ENCODE measurements around the gene GZMM. TPM values are rescaled to one million over a fixed set of nuclear protein-coding genes. Genes with fewer than 3 reads are reported as not detected.

The GZMM gene
- total and polyA plus RNA-seq, 2 of the 13 experiments (the other 11 are each of a cell fraction or from before 2014, with no cell fraction given): 0.07 TPM; not detected in 1

GRCh38 chr19:571566-571974 is 27.7 kb downstream of the GZMM start:
- intact Hi-C loops (cut with micrococcal nuclease; ENCODE audit: unreplicated experiment): loop anchor here (2.0 kb wide), 1 partner anchor 21 kb away; no protein-coding TSS in a partner anchor
- BruUV-seq (replicated peaks): TSS peak; percentile 89
- under 1% methylated on average over 12 of the region's 14 CpGs for WGBS (ENCODE audit: low lambda C conversion rate)
- Histone ChIP-seq H3K79me2 (ENCODE audit: insufficient read depth, low read length) (peaks cover 42% of the 10 kb centered on the region), H3K27ac (ENCODE audit: extremely low read length, insufficient read depth, low read length) (peak overlapping the region; percentile 95), H3K9ac (ENCODE audit: insufficient read depth, low read depth, low read length) (peak overlapping the region; percentile 70), H3K27me3 (ENCODE audit: control insufficient read depth in 1 of 2, insufficient read depth in 2 of 2, low read length in 2 of 2) (no peaks in the 10 kb centered on the region; a peak in 1 of 5 replicates), H4K20me1 (ENCODE audit: insufficient read depth, low read length) (peaks cover 35% of the 10 kb centered on the region), H3K4me1 (ENCODE audit: insufficient read depth, low read length) (peaks cover 31% of the 10 kb centered on the region), H3K4me2 (ENCODE audit: low read depth, low read length) (peak overlapping the region; percentile 92), H3K36me3 (replicated peaks in 1 of 2; ENCODE audit: control insufficient read depth in 1 of 2, insufficient read depth in 2 of 2, low read length in 2 of 2) (peaks cover under 1 to 3% of the 10 kb centered on the region in 2 experiments; a peak in 2 of 5 replicates), H3K4me3 (replicated peaks in 1 of 3; ENCODE audit: insufficient read depth in 1 of 3, low read depth in 2 of 3, low read length in 3 of 3) (peak overlapping the region; percentile 64 to 96 (median 80)), H3K9me3 (ENCODE audit: low read length) (no peaks in the 10 kb centered on the region), H2AFZ (ENCODE audit: low read length) (no peak overlapping the region)
- ChIA-PET CTCF (ENCODE audit: low intra/inter-chr PET ratio, low total read pairs) (interaction anchor here (0.9 kb wide), 1 partner anchor 22 kb away, joined by 3 read pairs; no protein-coding TSS in a partner anchor), POLR2A (interaction anchor here (0.7 to 4.3 kb wide), 6 partner anchors 14 to 89 kb away, joined by 3 to 45 read pairs (median 10); partner anchors contain the start of genes CDC34 and POLRMT)
- FAIRE-seq (no peak), ATAC-seq (peak; percentile 15; the same call in 1 of the 3 replicates), DNase-seq (ENCODE audit: low spot score) (peak; percentile 56)
- in situ Hi-C loops (cut with HindIII; ENCODE audit: extremely low pct_ligation_motif_present, low pct_unique_long_range_greater_than_20kb): no loop called here
- TF ChIP-seq ZNF598 (CRISPR knock-in tag; IDR thresholded peaks at IDR 0.05; ENCODE audit: borderline replicate concordance): 0 out of 2 replicates have a peak, but pooled peaks have one; percentile 12
- no peak for TF ChIP-seq SIN3B (IDR thresholded peaks at IDR 0.05; ENCODE audit: low read length)
- peak; percentile 4; the same call in 1 of the 2 replicates for TF ChIP-seq UBTF (CRISPR knock-in tag; IDR thresholded peaks at IDR 0.05)
- 0 out of 2 replicates have a peak, but pooled peaks have one; percentile 5 for TF ChIP-seq PHF8 (CRISPR knock-in tag; IDR thresholded peaks at IDR 0.05)
- no peak for TF ChIP-seq CAMTA2 (CRISPR knock-in tag; IDR thresholded peaks at IDR 0.05; ENCODE audit: borderline replicate concordance)
- TF ChIP-seq PRDM10 (CRISPR knock-in tag; IDR thresholded peaks at IDR 0.05; ENCODE audit: low read depth): 0 out of 2 replicates have a peak, but pooled peaks have one; percentile 7
- TF ChIP-seq ZBTB10 (CRISPR knock-in tag; IDR thresholded peaks at IDR 0.05; ENCODE audit: borderline replicate concordance): 0 out of 2 replicates have a peak, but pooled peaks have one; percentile 8
- TF ChIP-seq ZNF777 (CRISPR knock-in tag; IDR thresholded peaks at IDR 0.05): 0 out of 2 replicates have a peak, but pooled peaks have one; percentile 6
- 0 out of 2 replicates have a peak, but pooled peaks have one; percentile 7 for TF ChIP-seq ZNF503 (CRISPR knock-in tag; IDR thresholded peaks at IDR 0.05)
- peak; percentile 20; the same call in 1 of the 2 replicates for TF ChIP-seq KDM5B (CRISPR knock-in tag; IDR thresholded peaks at IDR 0.05; ENCODE audit: borderline replicate concordance)
- TF ChIP-seq ZNF546 (CRISPR knock-in tag; conservative IDR thresholded peaks at IDR 0.05): 0 out of 2 replicates have a peak, but pooled peaks have one; percentile 47
- TF ChIP-seq PHF21A (CRISPR knock-in tag; IDR thresholded peaks at IDR 0.05): 0 out of 2 replicates have a peak, but pooled peaks have one; percentile 0

Data from HepG2 (cell line).